ENCODE data around the gene OTOR. TPM values are rescaled to one million over a fixed set of nuclear protein-coding genes. Genes with fewer than 3 reads are reported as not detected.

The OTOR gene
- total RNA-seq, 1 donor from 2014 or later: not detected

GRCh38 chr20:16759181-16759563 lies 11.0 kb downstream of the OTOR start:
- Histone ChIP-seq H3K27ac (replicated peaks) (no peak overlapping the region), H3K36me3 (no peaks in the 10 kb centered on the region), H3K9me3 (replicated peaks) (no peaks in the 10 kb centered on the region), H3K27me3 (ENCODE audit: low read depth) (peaks cover 13% of the 10 kb centered on the region), H3K4me1 (peaks cover 10% of the 10 kb centered on the region), H3K4me3 (no peak overlapping the region)
- no peak for DNase-seq
- intact Hi-C loops (cut with micrococcal nuclease): no loop called here
- TF ChIP-seq CTCF (IDR thresholded peaks at IDR 0.05; ENCODE audit: borderline replicate concordance): no peak

- intact Hi-C loops (cut with micrococcal nuclease): loop anchor here (10.0 kb wide), 1 partner anchor 246 kb away; no protein-coding TSS in a partner anchor
- H3K27ac ChIP-seq (replicated peaks): no peak overlapping the region
Observed at GRCh38 chr20:16760431-16761304, 12.5 kb downstream of the OTOR start.

GRCh38 chr20:16761305-16761829 lies 13.2 kb downstream of the OTOR start:
- peak; percentile 79 for TF ChIP-seq CTCF (IDR thresholded peaks at IDR 0.05; ENCODE audit: borderline replicate concordance)
- no peak overlapping the region for H3K27ac ChIP-seq (replicated peaks)
- H3K9me3 ChIP-seq (replicated peaks): no peaks in the 10 kb centered on the region
- H3K4me1 ChIP-seq: peaks cover 10% of the 10 kb centered on the region
- H3K4me3 ChIP-seq: no peak overlapping the region
- intact Hi-C loops (cut with micrococcal nuclease): loop anchor here (10.0 kb wide), 1 partner anchor 247 kb away; no protein-coding TSS in a partner anchor
- peaks cover 26% of the 10 kb centered on the region for H3K27me3 ChIP-seq (ENCODE audit: low read depth)
- DNase-seq: no peak
- no peaks in the 10 kb centered on the region for H3K36me3 ChIP-seq

More at GRCh38 chr20:16760431-16761304, 12.5 kb downstream of the OTOR start:
- no peak for TF ChIP-seq CTCF (IDR thresholded peaks at IDR 0.05; ENCODE audit: borderline replicate concordance)
- H3K4me3 ChIP-seq: no peak overlapping the region
- H3K9me3 ChIP-seq (replicated peaks): no peaks in the 10 kb centered on the region
- H3K4me1 ChIP-seq: peaks cover 10% of the 10 kb centered on the region
- H3K27me3 ChIP-seq (ENCODE audit: low read depth): peaks cover 19% of the 10 kb centered on the region
- DNase-seq: no peak
- no peaks in the 10 kb centered on the region for H3K36me3 ChIP-seq

- no peak for DNase-seq
- Histone ChIP-seq H3K9me3 (replicated peaks) (no peaks in the 10 kb centered on the region), H3K27me3 (ENCODE audit: low read depth) (peaks cover 52% of the 10 kb centered on the region), H3K36me3 (no peaks in the 10 kb centered on the region), H3K4me3 (no peak overlapping the region), H3K27ac (replicated peaks) (no peak overlapping the region), H3K4me1 (peaks cover 10% of the 10 kb centered on the region)
- no peak for TF ChIP-seq CTCF (IDR thresholded peaks at IDR 0.05; ENCODE audit: borderline replicate concordance)
- intact Hi-C loops (cut with micrococcal nuclease): loop anchor here (10.0 kb wide), 1 partner anchor 250 kb away; no protein-coding TSS in a partner anchor
Observed at GRCh38 chr20:16764560-16764959, 16.4 kb downstream of the OTOR start.

GRCh38 chr20:16771213-16771612 lies 23.1 kb downstream of the OTOR start:
- intact Hi-C loops (cut with micrococcal nuclease): no loop called here

More at GRCh38 chr20:16771213-16771612, 23.1 kb downstream of the OTOR start:
- Histone ChIP-seq H3K4me1 (no peaks in the 10 kb centered on the region), H3K36me3 (no peaks in the 10 kb centered on the region), H3K9me3 (replicated peaks) (peaks cover 14% of the 10 kb centered on the region), H3K4me3 (no peak overlapping the region), H3K27ac (replicated peaks) (no peak overlapping the region), H3K27me3 (ENCODE audit: low read depth) (peaks cover 32% of the 10 kb centered on the region)
- DNase-seq: no peak
- TF ChIP-seq CTCF (IDR thresholded peaks at IDR 0.05; ENCODE audit: borderline replicate concordance): no peak

Data from left ventricle myocardium inferior (tissue), 1 donor.